Effector memory CD8-positive, alpha-beta T cell (primary cell): ENCODE measurements around the gene ITGB5.

ENCODE experiments used
- ATAC-seq: fragments of 150-1000 bp; cut with Tn5 transposase; replicated peaks from 2 replicates; pipeline ENCODE4 v1.10.0; 2021; ENCODE audit warnings: mild to moderate bottlenecking, moderate library complexity
- DNase-seq, 3 experiments: peaks; one replicate each; pipeline ENCODE4 v3.0.0; 2021
- H3K27ac Mint-ChIP-seq, 2 donors: one replicate each; pipeline ENCODE4 v1.8.0; 2022; ENCODE audit warnings: mild to moderate bottlenecking in 2 of 2, mixed read lengths in 2 of 2, moderate library complexity in 2 of 2
- H3K27me3 Mint-ChIP-seq, 2 donors: one replicate each; pipeline ENCODE4 v1.8.0; 2022; ENCODE audit warnings: mixed read lengths in 2 of 2
- H3K36me3 Mint-ChIP-seq: one replicate; pipeline ENCODE4 v1.8.0; 2022; ENCODE audit warnings: mild to moderate bottlenecking, moderate library complexity, mixed read lengths; ENCODE audit not compliant: insufficient read depth
- H3K4me1 Mint-ChIP-seq, 2 donors: one replicate each; pipeline ENCODE4 v1.8.0; 2022; ENCODE audit warnings: low read depth in 2 of 2, mixed read lengths in 2 of 2
- H3K4me3 Mint-ChIP-seq, 2 donors: one replicate each; pipeline ENCODE4 v1.8.0; 2022; ENCODE audit warnings: mild to moderate bottlenecking in 2 of 2, mixed read lengths in 2 of 2, moderate library complexity in 2 of 2
- H3K9me3 Mint-ChIP-seq, 2 donors: one replicate each; pipeline ENCODE4 v1.8.0; 2022; ENCODE audit warnings: mixed read lengths in 2 of 2

Gene ITGB5

GRCh38 chr3:124847051-124847450 lies 40.1 kb downstream of the ITGB5 start:
- ATAC-seq, result no peak
- H3K27me3 Mint-ChIP-seq, result peaks cover 2 to 33% of the 10 kb centered on the region in 2 donors
- DNase-seq, result no peak
- H3K9me3 Mint-ChIP-seq, result no peaks in the 10 kb centered on the region
- no peaks in the 10 kb centered on the region for H3K36me3 Mint-ChIP-seq
- no peaks in the 10 kb centered on the region for H3K4me1 Mint-ChIP-seq
- H3K4me3 Mint-ChIP-seq, result no peak overlapping the region
- H3K27ac Mint-ChIP-seq, result peak overlapping the region in 1 of 2 donors; percentile 33

GRCh38 chr3:124846189-124846588 lies 41.0 kb downstream of the ITGB5 start:
- DNase-seq, result no peak
- no peak for ATAC-seq
- Mint-ChIP-seq H3K36me3 (no peaks in the 10 kb centered on the region), H3K27ac (no peak overlapping the region), H3K27me3 (peaks cover 6 to 33% of the 10 kb centered on the region in 2 donors), H3K4me3 (no peak overlapping the region), H3K4me1 (no peaks in the 10 kb centered on the region), H3K9me3 (no peaks in the 10 kb centered on the region)

DNA sequence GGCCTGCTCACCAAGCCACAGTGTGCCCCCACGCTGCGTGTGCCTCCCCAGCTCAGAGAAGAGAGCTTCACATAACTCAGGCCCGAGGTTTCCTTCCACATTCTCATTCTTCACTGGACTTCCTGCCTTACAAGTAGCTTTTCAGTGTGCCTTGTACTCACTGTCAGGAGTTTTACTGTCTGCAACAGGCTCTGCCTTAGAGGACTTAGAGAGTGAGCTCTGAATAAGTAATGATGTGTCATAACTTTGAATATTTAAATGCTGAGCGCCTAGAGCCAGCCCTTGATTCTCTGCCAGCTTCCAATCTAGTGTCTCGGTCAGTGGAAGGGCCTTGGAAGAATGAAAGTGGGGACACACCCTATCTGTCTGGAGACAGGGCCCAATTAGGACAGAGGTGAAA lies 41.8 kb downstream of the ITGB5 start:
- H3K27me3 Mint-ChIP-seq, result peaks cover 8 to 32% of the 10 kb centered on the region in 2 donors
- DNase-seq (no peak), ATAC-seq (no peak)
- H3K4me3 Mint-ChIP-seq, result no peak overlapping the region
- H3K4me1 Mint-ChIP-seq, result no peaks in the 10 kb centered on the region
- H3K27ac Mint-ChIP-seq, result no peak overlapping the region
- H3K9me3 Mint-ChIP-seq, result no peaks in the 10 kb centered on the region
- H3K36me3 Mint-ChIP-seq, result no peaks in the 10 kb centered on the region

DNA sequence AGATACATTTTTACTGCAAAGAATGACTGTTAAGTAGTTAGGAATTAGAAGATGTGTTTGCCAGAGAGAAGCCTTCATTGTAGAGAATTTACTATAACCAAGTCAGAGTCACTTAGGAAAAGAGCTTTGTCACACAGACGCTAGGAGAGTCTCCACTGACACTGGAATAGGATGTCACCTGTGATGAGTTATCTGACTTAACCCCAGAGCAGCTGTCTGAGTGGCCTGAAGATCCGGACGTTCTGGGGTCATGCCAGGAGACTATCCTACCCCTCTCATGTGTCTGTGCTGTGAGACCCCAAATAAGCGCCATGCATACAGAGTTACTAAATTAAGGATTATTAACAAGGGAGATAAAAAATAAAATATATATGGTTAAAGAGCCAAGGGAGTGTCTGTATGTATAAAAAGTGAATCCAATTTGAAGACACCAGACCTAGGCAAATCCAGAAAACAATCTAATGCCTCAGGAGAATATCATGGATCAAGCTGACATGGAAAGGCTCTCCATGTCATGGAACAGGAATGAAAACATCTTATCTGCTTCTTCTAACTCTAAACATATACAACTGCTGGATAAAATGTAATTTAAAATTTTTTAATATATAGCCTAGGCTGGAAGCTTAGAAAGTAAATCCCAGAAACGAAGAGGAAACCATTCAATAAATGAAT lies 43.5 kb downstream of the ITGB5 start:
- Mint-ChIP-seq H3K27me3 (peaks cover 8 to 32% of the 10 kb centered on the region in 2 donors), H3K9me3 (no peaks in the 10 kb centered on the region), H3K27ac (no peak overlapping the region), H3K4me1 (no peaks in the 10 kb centered on the region), H3K36me3 (no peaks in the 10 kb centered on the region), H3K4me3 (no peak overlapping the region)
- ATAC-seq (no peak), DNase-seq (no peak)

- H3K27me3 Mint-ChIP-seq, result peaks cover 8 to 32% of the 10 kb centered on the region in 2 donors
- no peaks in the 10 kb centered on the region for H3K9me3 Mint-ChIP-seq
- no peak overlapping the region for H3K27ac Mint-ChIP-seq
- ATAC-seq, result no peak
- no peaks in the 10 kb centered on the region for H3K4me1 Mint-ChIP-seq
- no peak overlapping the region for H3K4me3 Mint-ChIP-seq
- DNase-seq, result no peak
- no peaks in the 10 kb centered on the region for H3K36me3 Mint-ChIP-seq
Observed at GRCh38 chr3:124843047-124843446, 44.1 kb downstream of the ITGB5 start.

DNA sequence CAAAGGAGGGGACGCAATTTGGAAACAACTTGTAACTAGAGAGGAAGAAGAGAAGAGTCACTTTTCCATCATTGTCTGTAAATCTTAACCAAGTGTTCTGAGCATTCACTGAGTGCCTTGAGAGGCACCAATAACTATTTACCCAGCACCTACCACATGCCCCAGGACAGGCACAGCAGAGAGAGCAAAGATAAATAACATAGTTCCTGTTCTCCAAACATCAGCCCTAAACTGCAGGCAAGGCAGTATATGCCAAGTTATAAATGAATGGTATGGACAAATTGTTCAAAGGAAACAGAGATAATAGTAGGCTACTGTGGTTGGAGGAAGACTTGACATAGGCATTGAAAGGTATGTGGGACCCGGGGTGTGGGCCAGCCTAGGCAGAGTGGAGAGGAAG lies 45.6 kb downstream of the ITGB5 start:
- H3K36me3 Mint-ChIP-seq, result no peaks in the 10 kb centered on the region
- H3K27me3 Mint-ChIP-seq, result peaks cover 8 to 39% of the 10 kb centered on the region in 2 donors
- H3K4me3 Mint-ChIP-seq, result no peak overlapping the region
- ATAC-seq (no peak), DNase-seq (no peak)
- H3K27ac Mint-ChIP-seq, result no peak overlapping the region
- H3K9me3 Mint-ChIP-seq, result no peaks in the 10 kb centered on the region
- H3K4me1 Mint-ChIP-seq, result peaks cover 3 to 6% of the 10 kb centered on the region in 2 donors

GRCh38 chr3:124840331-124840730 lies 46.8 kb downstream of the ITGB5 start:
- Mint-ChIP-seq H3K27ac (no peak overlapping the region), H3K4me1 (peaks cover 6 to 9% of the 10 kb centered on the region in 2 donors), H3K36me3 (no peaks in the 10 kb centered on the region), H3K27me3 (peaks cover 8 to 43% of the 10 kb centered on the region in 2 donors), H3K4me3 (no peak overlapping the region), H3K9me3 (no peaks in the 10 kb centered on the region)
- DNase-seq, result no peak
- ATAC-seq, result no peak

DNA sequence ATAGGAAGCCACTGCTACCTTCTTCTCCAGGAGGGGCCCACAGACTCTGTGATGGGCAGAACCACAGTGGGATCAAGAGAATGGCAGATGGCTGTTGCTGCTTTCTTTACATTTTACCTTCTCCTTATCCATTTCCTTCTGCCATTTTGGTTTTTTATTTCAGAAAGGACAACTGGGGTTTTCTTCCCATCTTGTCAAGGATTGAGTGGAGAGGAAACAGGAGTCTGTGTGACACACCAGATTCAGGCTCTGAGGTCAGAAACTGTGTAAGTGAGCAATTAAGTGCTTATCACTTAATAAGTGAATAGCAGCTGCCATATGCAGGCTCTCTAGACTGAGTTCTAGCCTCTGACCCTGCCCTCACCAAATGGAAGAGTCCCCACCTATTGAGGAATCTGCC lies 47.3 kb downstream of the ITGB5 start:
- H3K4me1 Mint-ChIP-seq, result peaks cover 10 to 13% of the 10 kb centered on the region in 2 donors
- H3K36me3 Mint-ChIP-seq, result no peaks in the 10 kb centered on the region
- no peak overlapping the region for H3K27ac Mint-ChIP-seq
- no peak for DNase-seq
- no peaks in the 10 kb centered on the region for H3K9me3 Mint-ChIP-seq
- H3K27me3 Mint-ChIP-seq, result peaks cover 8 to 47% of the 10 kb centered on the region in 2 donors
- no peak for ATAC-seq
- no peak overlapping the region for H3K4me3 Mint-ChIP-seq

DNA sequence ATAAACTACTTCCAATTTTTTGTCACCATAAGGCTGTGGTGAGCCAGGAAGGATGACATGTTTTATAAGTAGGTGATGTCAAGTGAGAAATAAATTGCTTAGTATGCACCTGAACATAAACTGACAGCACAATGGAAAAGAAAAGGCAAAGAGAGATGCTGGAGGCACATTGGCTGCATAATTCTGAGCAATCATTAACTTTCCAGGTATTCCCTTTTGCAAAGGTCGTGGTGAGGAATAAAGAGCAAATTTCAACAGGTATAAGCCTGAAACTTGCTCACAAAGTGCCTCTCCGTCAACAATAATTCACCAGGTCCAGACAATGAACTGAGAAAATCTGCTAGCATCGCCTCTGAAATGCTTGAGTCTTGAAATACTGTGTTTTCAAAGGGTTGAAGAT lies 48.2 kb downstream of the ITGB5 start:
- H3K27me3 Mint-ChIP-seq, result peaks cover 14 to 55% of the 10 kb centered on the region in 2 donors
- ATAC-seq (no peak), DNase-seq (no peak)
- H3K27ac Mint-ChIP-seq, result no peak overlapping the region
- H3K4me1 Mint-ChIP-seq, result peaks cover 15% of the 10 kb centered on the region in 2 donors
- no peaks in the 10 kb centered on the region for H3K9me3 Mint-ChIP-seq
- no peaks in the 10 kb centered on the region for H3K36me3 Mint-ChIP-seq
- no peak overlapping the region for H3K4me3 Mint-ChIP-seq

DNA sequence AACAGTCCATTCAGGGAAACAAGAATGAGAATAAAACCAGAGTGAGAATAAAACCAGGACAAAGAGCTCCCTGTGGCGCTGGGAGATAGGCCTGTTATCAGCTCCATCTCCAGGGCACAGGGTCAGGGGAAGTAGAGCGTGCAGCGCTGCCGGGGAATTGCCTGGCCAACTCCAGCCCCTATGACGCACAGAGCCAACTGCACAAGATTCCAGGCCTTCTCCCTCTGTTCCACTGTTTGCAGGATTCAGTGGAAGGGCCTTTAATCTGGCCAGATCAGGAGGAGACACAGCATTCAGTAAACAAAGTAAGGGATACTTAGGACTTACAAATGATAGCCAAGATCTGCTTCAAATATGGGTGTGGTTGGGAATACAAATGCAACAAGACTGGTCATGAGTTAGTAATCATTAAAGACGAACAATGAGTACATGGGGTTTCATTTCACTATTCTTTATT lies 49.4 kb downstream of the ITGB5 start:
- no peak for DNase-seq
- no peak overlapping the region for H3K27ac Mint-ChIP-seq
- no peak overlapping the region for H3K4me3 Mint-ChIP-seq
- ATAC-seq, result no peak
- peaks cover 20 to 55% of the 10 kb centered on the region in 2 donors for H3K27me3 Mint-ChIP-seq
- H3K4me1 Mint-ChIP-seq, result peaks cover 15 to 17% of the 10 kb centered on the region in 2 donors
- H3K36me3 Mint-ChIP-seq, result peaks cover 6% of the 10 kb centered on the region
- no peaks in the 10 kb centered on the region for H3K9me3 Mint-ChIP-seq

- Mint-ChIP-seq H3K4me1 (peaks cover 15 to 17% of the 10 kb centered on the region in 2 donors), H3K9me3 (no peaks in the 10 kb centered on the region), H3K27ac (no peak overlapping the region)
Observed at GRCh38 chr3:124837065-124837464, 50.1 kb downstream of the ITGB5 start.

GRCh38 chr3:124836448-124836847 lies 50.7 kb downstream of the ITGB5 start:
- no peak overlapping the region for H3K4me3 Mint-ChIP-seq
- no peaks in the 10 kb centered on the region for H3K9me3 Mint-ChIP-seq
- no peak overlapping the region for H3K27ac Mint-ChIP-seq
- peaks cover 15 to 17% of the 10 kb centered on the region in 2 donors for H3K4me1 Mint-ChIP-seq
- ATAC-seq, result no peak
- peaks cover 22 to 55% of the 10 kb centered on the region in 2 donors for H3K27me3 Mint-ChIP-seq
- DNase-seq, result no peak
- peaks cover 6% of the 10 kb centered on the region for H3K36me3 Mint-ChIP-seq

More at GRCh38 chr3:124837065-124837464, 50.1 kb downstream of the ITGB5 start:
- H3K27me3 Mint-ChIP-seq, result peaks cover 20 to 55% of the 10 kb centered on the region in 2 donors
- ATAC-seq, result no peak
- no peak overlapping the region for H3K4me3 Mint-ChIP-seq
- DNase-seq, result no peak
- peaks cover 6% of the 10 kb centered on the region for H3K36me3 Mint-ChIP-seq

- Mint-ChIP-seq H3K27me3 (peaks cover 23 to 61% of the 10 kb centered on the region in 2 donors), H3K27ac (peak overlapping the region; percentile 90), H3K9me3 (no peaks in the 10 kb centered on the region), H3K4me1 (peaks cover 15 to 17% of the 10 kb centered on the region in 2 donors), H3K36me3 (peaks cover 6% of the 10 kb centered on the region), H3K4me3 (peak overlapping the region; percentile 80 to 85)
- peak; percentile 21 to 33 (median 29) for DNase-seq
- peak; percentile 90 for ATAC-seq
Observed at GRCh38 chr3:124834723-124835718, 52.1 kb downstream of the ITGB5 start.
